Thyroid gland (tissue), 4 donors: ENCODE measurements around the gene CWC22.

Experiments used
- POLR2A ChIP-seq, 2 donors: fragments of 450-650 bp; IDR thresholded peaks; one replicate each; pipeline ENCODE4 v1.6.1; 2017; ENCODE audit warnings: antibody characterized with exemption in 2 of 2, mild to moderate bottlenecking in 2 of 2, moderate library complexity in 1 of 2
- TF ChIP-seq, protein P1 (sequence below), 6 experiments: fragments of 200-600 bp in 3 of 6; fragments of 450-650 bp in 3 of 6; sonication (generic) in 3 of 6; IDR thresholded peaks; one replicate each; pipeline ENCODE4 v1.5.1; 2016 to 2019; ENCODE audit warnings: antibody characterized with exemption in 6 of 6, mild to moderate bottlenecking in 2 of 6, inconsistent platforms in 1 of 6, moderate library complexity in 1 of 6

DNA sequence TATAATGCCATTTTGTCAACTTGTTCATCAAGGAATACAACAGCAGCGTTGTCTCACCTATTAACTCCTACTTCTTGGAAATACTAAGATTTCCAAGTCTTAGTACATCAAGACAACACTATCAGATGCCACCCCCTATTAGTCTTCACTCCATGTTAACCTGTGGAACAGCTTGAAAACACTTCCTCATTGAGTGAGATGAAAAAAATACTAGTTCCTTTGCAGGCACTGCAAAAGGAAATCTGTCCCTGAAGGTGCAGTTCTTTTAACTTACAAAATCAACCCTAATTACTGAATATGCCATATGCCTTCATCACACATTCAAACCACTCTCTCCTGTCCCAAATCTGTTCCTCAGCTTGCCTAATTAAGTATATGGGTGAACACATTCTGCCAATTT lies 4.0 kb downstream of the CWC22 start:
- TF ChIP-seq, protein P1, sequence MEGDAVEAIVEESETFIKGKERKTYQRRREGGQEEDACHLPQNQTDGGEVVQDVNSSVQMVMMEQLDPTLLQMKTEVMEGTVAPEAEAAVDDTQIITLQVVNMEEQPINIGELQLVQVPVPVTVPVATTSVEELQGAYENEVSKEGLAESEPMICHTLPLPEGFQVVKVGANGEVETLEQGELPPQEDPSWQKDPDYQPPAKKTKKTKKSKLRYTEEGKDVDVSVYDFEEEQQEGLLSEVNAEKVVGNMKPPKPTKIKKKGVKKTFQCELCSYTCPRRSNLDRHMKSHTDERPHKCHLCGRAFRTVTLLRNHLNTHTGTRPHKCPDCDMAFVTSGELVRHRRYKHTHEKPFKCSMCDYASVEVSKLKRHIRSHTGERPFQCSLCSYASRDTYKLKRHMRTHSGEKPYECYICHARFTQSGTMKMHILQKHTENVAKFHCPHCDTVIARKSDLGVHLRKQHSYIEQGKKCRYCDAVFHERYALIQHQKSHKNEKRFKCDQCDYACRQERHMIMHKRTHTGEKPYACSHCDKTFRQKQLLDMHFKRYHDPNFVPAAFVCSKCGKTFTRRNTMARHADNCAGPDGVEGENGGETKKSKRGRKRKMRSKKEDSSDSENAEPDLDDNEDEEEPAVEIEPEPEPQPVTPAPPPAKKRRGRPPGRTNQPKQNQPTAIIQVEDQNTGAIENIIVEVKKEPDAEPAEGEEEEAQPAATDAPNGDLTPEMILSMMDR (IDR thresholded peaks at IDR 0.05) = no peak
- no peak for TF ChIP-seq POLR2A (IDR thresholded peaks at IDR 0.05)
